ENCODE data around the gene SUOX. TPM values are rescaled to one million over a fixed set of nuclear protein-coding genes. Genes with fewer than 3 reads are reported as not detected.
A peak's percentile ranks its signal among the peaks of the same experiment; 100 is the strongest.
"Not testable (repeated sequence)": the region's sequence is repeated elsewhere in the genome, so short reads cannot be mapped to it uniquely, and the experiment has no call there.

The SUOX gene
- total RNA-seq, 2 donors from 2014 or later, result 23.6 to 49.6 TPM

DNA sequence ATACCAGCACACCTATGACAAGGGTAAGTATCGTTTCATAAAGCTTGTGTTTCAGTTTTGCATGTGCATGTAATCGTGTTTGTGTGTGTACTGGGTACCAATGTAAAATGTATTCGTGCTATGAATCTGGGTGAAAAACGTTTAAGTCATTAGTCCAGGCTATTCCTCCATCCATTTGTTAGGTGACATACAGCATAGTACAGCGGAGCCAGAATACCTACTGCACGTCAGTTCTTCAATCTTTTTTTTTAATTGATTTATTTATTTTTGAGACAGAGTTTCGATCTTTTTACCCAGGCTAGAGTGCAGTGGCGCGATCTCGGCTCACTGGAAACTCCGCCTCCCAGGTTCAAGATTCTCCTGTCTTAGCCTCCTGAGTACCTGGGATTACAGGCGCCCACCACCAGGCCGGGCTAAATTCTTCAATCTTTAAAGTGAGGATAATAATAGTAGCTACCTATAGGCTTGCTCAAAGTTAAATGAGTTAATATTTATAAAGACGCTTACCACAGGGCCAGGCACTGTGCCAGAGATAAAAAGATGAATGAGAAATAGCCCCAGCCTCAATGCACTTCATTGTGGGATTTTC, 44.0 kb downstream of the SUOX start:
- WGBS, result 54% methylated on average over 14 of the region's 14 CpGs
- H3K9me3 ChIP-seq, result no peaks in the 10 kb centered on the region
- peak overlapping the region; percentile 63 to 85 for H3K4me3 ChIP-seq
- no peaks in the 10 kb centered on the region for H3K4me1 ChIP-seq (replicated peaks)
- no peak for TF ChIP-seq POLR2AphosphoS5 (IDR thresholded peaks at IDR 0.05)
- TF ChIP-seq POLR2A (IDR thresholded peaks at IDR 0.05), result no peak
- TF ChIP-seq, protein P1, sequence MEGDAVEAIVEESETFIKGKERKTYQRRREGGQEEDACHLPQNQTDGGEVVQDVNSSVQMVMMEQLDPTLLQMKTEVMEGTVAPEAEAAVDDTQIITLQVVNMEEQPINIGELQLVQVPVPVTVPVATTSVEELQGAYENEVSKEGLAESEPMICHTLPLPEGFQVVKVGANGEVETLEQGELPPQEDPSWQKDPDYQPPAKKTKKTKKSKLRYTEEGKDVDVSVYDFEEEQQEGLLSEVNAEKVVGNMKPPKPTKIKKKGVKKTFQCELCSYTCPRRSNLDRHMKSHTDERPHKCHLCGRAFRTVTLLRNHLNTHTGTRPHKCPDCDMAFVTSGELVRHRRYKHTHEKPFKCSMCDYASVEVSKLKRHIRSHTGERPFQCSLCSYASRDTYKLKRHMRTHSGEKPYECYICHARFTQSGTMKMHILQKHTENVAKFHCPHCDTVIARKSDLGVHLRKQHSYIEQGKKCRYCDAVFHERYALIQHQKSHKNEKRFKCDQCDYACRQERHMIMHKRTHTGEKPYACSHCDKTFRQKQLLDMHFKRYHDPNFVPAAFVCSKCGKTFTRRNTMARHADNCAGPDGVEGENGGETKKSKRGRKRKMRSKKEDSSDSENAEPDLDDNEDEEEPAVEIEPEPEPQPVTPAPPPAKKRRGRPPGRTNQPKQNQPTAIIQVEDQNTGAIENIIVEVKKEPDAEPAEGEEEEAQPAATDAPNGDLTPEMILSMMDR (IDR thresholded peaks at IDR 0.05), result peak in 1 of 4 experiments; percentile 6
- H3K27me3 ChIP-seq (replicated peaks; ENCODE audit: insufficient read depth), result no peaks in the 10 kb centered on the region
- DNase-seq (ENCODE audit: low spot score), result no peak
- intact Hi-C loops (cut with DNase I), result loop anchor here (5.0 to 10.0 kb wide), 3 partner anchors 44 to 306 kb away; partner anchors contain the start of genes ORMDL2, SARNP and SUOX
- no peaks in the 10 kb centered on the region for H3K36me3 ChIP-seq
- H3K27ac ChIP-seq, result peak overlapping the region; percentile 84 to 94

DNA sequence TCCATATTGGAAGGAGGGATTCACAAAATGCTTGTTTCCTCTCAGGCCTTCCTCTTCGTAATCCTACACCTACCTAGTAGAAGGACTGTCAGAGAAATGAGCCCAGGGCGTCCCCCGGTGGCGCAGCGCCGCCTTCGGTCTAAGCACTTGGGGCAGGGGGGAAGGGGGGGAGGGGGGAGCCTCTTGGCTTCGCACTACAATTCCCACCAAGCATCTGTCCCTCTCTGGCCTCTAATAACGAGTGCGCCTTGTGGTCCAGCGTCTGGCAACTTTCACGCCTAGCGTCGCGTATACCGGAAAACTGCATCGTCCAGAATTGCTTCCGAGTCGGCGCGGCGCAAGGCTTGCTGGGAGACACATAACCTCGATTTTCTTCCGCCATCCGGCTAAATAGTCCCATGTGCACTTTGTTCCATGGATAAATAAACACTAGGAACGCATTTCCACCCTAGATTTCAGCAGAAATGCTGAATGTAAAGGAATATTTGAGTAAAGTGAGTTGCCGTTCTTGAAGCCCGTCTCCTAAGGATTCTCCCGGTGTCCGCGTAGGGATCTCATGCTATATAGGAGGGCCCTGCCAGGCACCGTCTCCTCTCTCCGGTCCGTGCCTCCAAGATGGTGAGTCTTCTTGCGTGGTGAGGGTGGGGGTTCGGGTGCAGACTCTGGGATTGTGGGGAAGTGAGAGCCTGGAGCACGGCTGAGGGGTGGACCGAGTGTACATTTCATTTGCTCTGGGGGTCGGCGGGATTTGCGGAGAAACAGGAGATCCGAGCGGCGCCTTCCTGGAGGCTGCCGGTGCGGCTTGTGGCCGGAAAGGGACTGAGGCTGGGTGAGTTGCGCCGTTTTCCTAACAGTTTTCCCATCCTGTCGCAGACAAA, 44.7 kb downstream of the SUOX start, which contains the start of gene RPS26:
Gene RPS26 (plus strand): TSS at position 367 of the 878 bp plus-strand sequence. CDS start 249 bp downstream, at position 616.
- H3K9me3 ChIP-seq, result no peaks in the 10 kb centered on the region
- H3K27me3 ChIP-seq (replicated peaks; ENCODE audit: insufficient read depth), result no peaks in the 10 kb centered on the region
- TF ChIP-seq POLR2AphosphoS5 (IDR thresholded peaks at IDR 0.05) (peak; percentile 97), POLR2A (IDR thresholded peaks at IDR 0.05) (peak; percentile 24)
- TF ChIP-seq, protein P1 (IDR thresholded peaks at IDR 0.05), result peak in 2 of 4 experiments; percentile 16 to 39
- intact Hi-C loops (cut with DNase I), result loop anchor here (5.0 to 10.0 kb wide), 3 partner anchors 44 to 307 kb away; partner anchors contain the start of genes ORMDL2, SARNP and SUOX
- H3K36me3 ChIP-seq, result no peaks in the 10 kb centered on the region
- H3K27ac ChIP-seq, result peak within 1 kb of the TSS; percentile 84 to 94
- no peaks in the 10 kb centered on the region for H3K4me1 ChIP-seq (replicated peaks)
- WGBS, result under 1% methylated on average over 50 of the region's 50 CpGs
- H3K4me3 ChIP-seq, result peak within 1 kb of the TSS; percentile 63 to 85
- peak; percentile 94 for DNase-seq (ENCODE audit: low spot score)

DNA sequence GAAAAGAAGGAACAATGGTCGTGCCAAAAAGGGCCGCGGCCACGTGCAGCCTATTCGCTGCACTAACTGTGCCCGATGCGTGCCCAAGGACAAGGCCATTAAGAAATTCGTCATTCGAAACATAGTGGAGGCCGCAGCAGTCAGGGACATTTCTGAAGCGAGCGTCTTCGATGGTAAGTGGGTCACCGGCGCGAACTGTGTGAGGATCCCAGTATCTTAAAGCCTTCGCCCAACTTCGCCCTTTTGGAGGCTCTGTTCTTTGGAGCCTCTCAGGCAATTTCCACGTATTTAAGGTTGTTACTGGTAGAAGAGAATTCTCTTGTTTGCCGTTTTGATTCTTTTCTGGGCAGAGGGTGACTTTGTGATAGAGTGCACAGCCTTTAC, 45.3 kb downstream of the SUOX start:
- WGBS, result 1% methylated on average over 20 of the region's 20 CpGs
- H3K27ac ChIP-seq, result peak overlapping the region; percentile 84 to 94
- DNase-seq (ENCODE audit: low spot score), result not testable (repeated sequence)

DNA sequence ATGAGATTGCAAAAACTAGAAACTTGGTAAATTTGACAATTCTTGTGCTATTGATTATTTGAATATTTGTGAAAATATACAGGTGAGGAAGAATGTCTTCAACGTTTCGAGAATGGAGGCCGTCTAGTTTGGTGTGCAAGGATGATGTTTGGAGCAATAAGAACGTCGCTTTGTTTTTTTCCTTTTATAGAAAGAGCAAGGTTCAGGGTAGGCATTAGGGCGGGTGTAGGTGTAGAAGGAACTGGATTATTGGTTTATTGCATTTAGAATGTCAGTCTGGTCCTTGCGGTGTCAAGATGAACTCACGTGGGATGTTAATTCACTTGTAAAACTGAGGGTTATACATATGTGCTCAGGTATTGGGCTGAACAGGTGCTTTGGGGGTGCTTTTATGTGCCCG, 45.8 kb downstream of the SUOX start:
- intact Hi-C loops (cut with DNase I), result loop anchor here (5.0 to 10.0 kb wide), 3 partner anchors 46 to 308 kb away; partner anchors contain the start of genes ORMDL2, SARNP and SUOX
- Histone ChIP-seq H3K27ac (peak overlapping the region; percentile 84 to 94), H3K9me3 (no peaks in the 10 kb centered on the region), H3K4me1 (replicated peaks) (no peaks in the 10 kb centered on the region), H3K4me3 (peak overlapping the region; percentile 63 to 85), H3K27me3 (replicated peaks; ENCODE audit: insufficient read depth) (no peaks in the 10 kb centered on the region), H3K36me3 (no peaks in the 10 kb centered on the region)
- TF ChIP-seq, protein P1 (IDR thresholded peaks at IDR 0.05), result no peak
- TF ChIP-seq POLR2A (IDR thresholded peaks at IDR 0.05) (no peak), POLR2AphosphoS5 (IDR thresholded peaks at IDR 0.05) (no peak)
- no peak for DNase-seq (ENCODE audit: low spot score)
- WGBS, result 33% methylated on average over 9 of the region's 9 CpGs

More for the DNA sequence above, 45.3 kb downstream of the SUOX start:
- not testable (repeated sequence) for H3K9me3 ChIP-seq; H3K27me3 ChIP-seq (replicated peaks; ENCODE audit: insufficient read depth); H3K36me3 ChIP-seq; H3K4me1 ChIP-seq (replicated peaks)
- H3K4me3 ChIP-seq, result peak overlapping the region; percentile 63 to 85
- intact Hi-C loops (cut with DNase I), result loop anchor here (5.0 to 10.0 kb wide), 3 partner anchors 45 to 308 kb away; partner anchors contain the start of genes ORMDL2, SARNP and SUOX

Data from prostate gland (tissue), 2 donors.